ENCODE measurements around the gene ATR.

The ATR gene

DNA sequence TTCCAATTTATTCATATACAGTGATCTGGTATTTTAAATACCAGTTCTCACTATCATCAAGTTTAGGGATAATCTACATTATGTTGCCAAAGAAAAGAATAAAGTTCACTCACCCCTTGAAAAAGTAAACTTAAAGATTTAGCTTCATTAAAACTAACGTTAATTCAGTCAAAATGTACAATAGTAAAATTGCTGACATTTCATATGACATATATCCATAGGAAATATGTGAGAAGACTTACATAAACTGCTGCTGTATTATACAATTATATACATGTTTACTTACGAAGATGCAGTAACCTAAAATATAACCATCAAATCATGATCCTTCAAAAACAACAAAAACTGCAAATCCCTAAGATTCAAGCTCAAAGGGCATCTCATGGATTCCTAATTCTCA lies 44.0 kb downstream of the ATR start:
- 100% methylated on average over 1 of the region's 2 CpGs for WGBS, 2 experiments
- Histone ChIP-seq H3K27ac (ENCODE audit: insufficient read depth, low read depth, low read length, poor library complexity, severe bottlenecking) (no peak overlapping the region), H3K36me3 (ENCODE audit: control insufficient read depth, insufficient read depth, low read length) (no peaks in the 10 kb centered on the region), H3K4me1 (ENCODE audit: control insufficient read depth, insufficient read depth, low read length) (no peaks in the 10 kb centered on the region), H3K4me3 (ENCODE audit: insufficient read depth, low read depth, low read length) (no peak overlapping the region), H3K9me3 (ENCODE audit: control insufficient read depth, low read length) (no peaks in the 10 kb centered on the region), H3K27me3 (ENCODE audit: control insufficient read depth, insufficient read depth, low read length, poor library complexity, severe bottlenecking) (no peaks in the 10 kb centered on the region)

DNA sequence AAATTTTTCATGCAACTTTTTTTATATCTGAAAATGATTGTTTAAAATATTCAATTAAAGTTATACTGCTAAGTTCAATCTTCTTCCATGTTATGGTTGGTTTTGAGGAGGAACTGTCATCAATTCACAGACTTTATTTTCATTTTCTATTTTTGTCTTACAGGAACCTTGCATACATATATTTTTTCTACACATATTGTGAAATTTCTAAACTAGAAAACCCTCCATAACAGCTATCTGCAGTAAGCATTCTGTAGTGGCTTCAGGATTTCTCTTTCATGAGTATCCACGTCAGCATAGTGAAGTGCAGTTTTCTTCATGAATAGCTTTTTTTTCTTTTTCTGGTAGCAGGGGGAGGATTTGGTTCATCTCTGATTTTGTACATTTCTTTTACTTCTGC lies 48.2 kb downstream of the ATR start:
- 89 to 95% methylated on average over 1 of the region's 1 CpG for WGBS, 2 experiments
- Histone ChIP-seq H3K4me3 (ENCODE audit: insufficient read depth, low read depth, low read length) (no peak overlapping the region), H3K27ac (ENCODE audit: insufficient read depth, low read depth, low read length, poor library complexity, severe bottlenecking) (no peak overlapping the region), H3K9me3 (ENCODE audit: control insufficient read depth, low read length) (no peaks in the 10 kb centered on the region), H3K27me3 (ENCODE audit: control insufficient read depth, insufficient read depth, low read length, poor library complexity, severe bottlenecking) (no peaks in the 10 kb centered on the region), H3K4me1 (ENCODE audit: control insufficient read depth, insufficient read depth, low read length) (no peaks in the 10 kb centered on the region), H3K36me3 (ENCODE audit: control insufficient read depth, insufficient read depth, low read length) (no peaks in the 10 kb centered on the region)

DNA sequence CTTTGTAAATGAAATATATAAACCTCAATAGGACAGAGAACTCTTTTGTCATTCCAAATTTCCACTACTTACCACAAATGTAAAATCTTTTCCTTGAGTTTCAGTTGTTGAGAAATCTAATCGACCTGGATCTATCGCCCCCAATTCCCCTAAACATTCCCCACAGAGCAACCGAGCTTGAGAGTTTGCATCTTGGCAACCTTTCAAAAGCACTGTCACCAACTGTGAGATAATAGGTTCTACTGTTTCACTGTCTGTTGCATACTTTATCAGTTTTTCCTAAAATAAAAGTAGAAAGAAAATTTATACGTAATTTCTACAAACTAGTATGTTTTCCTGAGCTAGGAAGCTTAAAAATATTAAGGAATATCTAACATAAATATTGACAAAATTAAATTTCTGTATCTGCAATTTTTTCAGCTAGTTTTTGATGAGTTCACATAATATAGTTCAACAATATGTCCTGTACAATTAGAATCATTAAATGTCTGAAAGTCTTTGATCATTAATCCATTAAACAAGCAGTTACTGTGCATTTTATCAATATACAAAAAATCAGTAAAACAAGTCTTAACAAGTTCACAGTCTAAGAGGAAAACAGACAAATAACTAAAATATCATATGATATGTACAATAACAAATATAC lies 54.5 kb downstream of the ATR start:
- H3K4me3 ChIP-seq (ENCODE audit: insufficient read depth, low read depth, low read length): no peak overlapping the region
- peaks cover 10% of the 10 kb centered on the region for H3K36me3 ChIP-seq (ENCODE audit: control insufficient read depth, insufficient read depth, low read length)
- no peaks in the 10 kb centered on the region for H3K4me1 ChIP-seq (ENCODE audit: control insufficient read depth, insufficient read depth, low read length)
- no peaks in the 10 kb centered on the region for H3K27me3 ChIP-seq (ENCODE audit: control insufficient read depth, insufficient read depth, low read length, poor library complexity, severe bottlenecking)
- H3K27ac ChIP-seq (ENCODE audit: insufficient read depth, low read depth, low read length, poor library complexity, severe bottlenecking): no peak overlapping the region
- 86 to 96% methylated on average over 3 of the region's 4 CpGs for WGBS, 2 experiments
- no peaks in the 10 kb centered on the region for H3K9me3 ChIP-seq (ENCODE audit: control insufficient read depth, low read length)

- H3K27ac ChIP-seq (ENCODE audit: insufficient read depth, low read depth, low read length, poor library complexity, severe bottlenecking): no peak overlapping the region
- H3K4me1 ChIP-seq (ENCODE audit: control insufficient read depth, insufficient read depth, low read length): no peaks in the 10 kb centered on the region
- no peak overlapping the region for H3K4me3 ChIP-seq (ENCODE audit: insufficient read depth, low read depth, low read length)
- H3K27me3 ChIP-seq (ENCODE audit: control insufficient read depth, insufficient read depth, low read length, poor library complexity, severe bottlenecking): no peaks in the 10 kb centered on the region
- H3K9me3 ChIP-seq (ENCODE audit: control insufficient read depth, low read length): no peaks in the 10 kb centered on the region
- 95 to 98% methylated on average over 3 of the region's 3 CpGs for WGBS, 2 experiments
- no peaks in the 10 kb centered on the region for H3K36me3 ChIP-seq (ENCODE audit: control insufficient read depth, insufficient read depth, low read length)
Observed at GRCh38 chr3:142509079-142509478, 69.5 kb downstream of the ATR start.

DNA sequence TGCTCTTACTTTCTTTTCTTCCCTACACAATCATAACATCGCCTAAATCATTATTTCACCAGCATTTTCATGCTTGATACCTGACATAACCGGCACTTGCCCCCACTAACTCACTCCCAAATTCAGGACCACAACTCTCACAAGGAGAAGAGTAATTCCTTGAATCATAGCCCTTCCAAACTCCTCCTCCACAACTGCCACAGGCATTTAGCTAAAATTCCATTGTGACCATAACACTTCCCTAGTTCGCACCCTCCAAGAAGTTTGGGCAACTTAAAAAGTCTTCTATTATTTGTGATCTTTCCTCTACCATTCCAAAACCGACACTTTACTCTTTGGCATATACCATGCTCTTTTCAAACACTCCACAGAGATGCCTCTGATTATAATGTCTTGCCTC lies 71.3 kb downstream of the ATR start:
- 94 to 96% methylated on average over 4 of the region's 4 CpGs for WGBS, 2 experiments
- Histone ChIP-seq H3K27me3 (ENCODE audit: control insufficient read depth, insufficient read depth, low read length, poor library complexity, severe bottlenecking) (no peaks in the 10 kb centered on the region), H3K4me1 (ENCODE audit: control insufficient read depth, insufficient read depth, low read length) (no peaks in the 10 kb centered on the region), H3K27ac (ENCODE audit: insufficient read depth, low read depth, low read length, poor library complexity, severe bottlenecking) (no peak overlapping the region), H3K9me3 (ENCODE audit: control insufficient read depth, low read length) (no peaks in the 10 kb centered on the region), H3K36me3 (ENCODE audit: control insufficient read depth, insufficient read depth, low read length) (no peaks in the 10 kb centered on the region), H3K4me3 (ENCODE audit: insufficient read depth, low read depth, low read length) (no peak overlapping the region)

GRCh38 chr3:142502187-142502985 lies 76.1 kb downstream of the ATR start:
- Histone ChIP-seq H3K27ac (ENCODE audit: insufficient read depth, low read depth, low read length, poor library complexity, severe bottlenecking) (no peak overlapping the region), H3K4me1 (ENCODE audit: control insufficient read depth, insufficient read depth, low read length) (no peaks in the 10 kb centered on the region), H3K9me3 (ENCODE audit: control insufficient read depth, low read length) (no peaks in the 10 kb centered on the region), H3K4me3 (ENCODE audit: insufficient read depth, low read depth, low read length) (no peak overlapping the region), H3K36me3 (ENCODE audit: control insufficient read depth, insufficient read depth, low read length) (no peaks in the 10 kb centered on the region), H3K27me3 (ENCODE audit: control insufficient read depth, insufficient read depth, low read length, poor library complexity, severe bottlenecking) (no peaks in the 10 kb centered on the region)
- 85 to 90% methylated on average over 1 to 2 of the region's 2 CpGs for WGBS, 2 experiments

GRCh38 chr3:142501004-142501926 lies 77.3 kb downstream of the ATR start:
- no peak overlapping the region for H3K4me3 ChIP-seq (ENCODE audit: insufficient read depth, low read depth, low read length)
- no peaks in the 10 kb centered on the region for H3K27me3 ChIP-seq (ENCODE audit: control insufficient read depth, insufficient read depth, low read length, poor library complexity, severe bottlenecking)
- no peaks in the 10 kb centered on the region for H3K9me3 ChIP-seq (ENCODE audit: control insufficient read depth, low read length)
- H3K4me1 ChIP-seq (ENCODE audit: control insufficient read depth, insufficient read depth, low read length): no peaks in the 10 kb centered on the region
- no peaks in the 10 kb centered on the region for H3K36me3 ChIP-seq (ENCODE audit: control insufficient read depth, insufficient read depth, low read length)
- WGBS, 2 experiments: 88 to 97% methylated on average over 4 to 5 of the region's 5 CpGs
- no peak overlapping the region for H3K27ac ChIP-seq (ENCODE audit: insufficient read depth, low read depth, low read length, poor library complexity, severe bottlenecking)

GRCh38 chr3:142500211-142500610 lies 78.3 kb downstream of the ATR start:
- Histone ChIP-seq H3K9me3 (ENCODE audit: control insufficient read depth, low read length) (no peaks in the 10 kb centered on the region), H3K4me3 (ENCODE audit: insufficient read depth, low read depth, low read length) (no peak overlapping the region), H3K27ac (ENCODE audit: insufficient read depth, low read depth, low read length, poor library complexity, severe bottlenecking) (no peak overlapping the region), H3K36me3 (ENCODE audit: control insufficient read depth, insufficient read depth, low read length) (no peaks in the 10 kb centered on the region), H3K4me1 (ENCODE audit: control insufficient read depth, insufficient read depth, low read length) (no peaks in the 10 kb centered on the region), H3K27me3 (ENCODE audit: control insufficient read depth, insufficient read depth, low read length, poor library complexity, severe bottlenecking) (no peaks in the 10 kb centered on the region)
- 100% methylated on average over 1 of the region's 2 CpGs for WGBS, 2 experiments

GRCh38 chr3:142498397-142499180 lies 79.9 kb downstream of the ATR start:
- 89 to 99% methylated on average over 2 of the region's 2 CpGs for WGBS, 2 experiments
- H3K9me3 ChIP-seq (ENCODE audit: control insufficient read depth, low read length): no peaks in the 10 kb centered on the region
- H3K4me1 ChIP-seq (ENCODE audit: control insufficient read depth, insufficient read depth, low read length): no peaks in the 10 kb centered on the region
- H3K4me3 ChIP-seq (ENCODE audit: insufficient read depth, low read depth, low read length): no peak overlapping the region
- H3K36me3 ChIP-seq (ENCODE audit: control insufficient read depth, insufficient read depth, low read length): no peaks in the 10 kb centered on the region
- no peaks in the 10 kb centered on the region for H3K27me3 ChIP-seq (ENCODE audit: control insufficient read depth, insufficient read depth, low read length, poor library complexity, severe bottlenecking)
- H3K27ac ChIP-seq (ENCODE audit: insufficient read depth, low read depth, low read length, poor library complexity, severe bottlenecking): no peak overlapping the region

All from ectodermal cell (in vitro differentiated cells).